ENCODE data around the gene MEIOB.
"Not testable (repeated sequence)": the region's sequence is repeated elsewhere in the genome, so short reads cannot be mapped to it uniquely, and the experiment has no call there.

MEIOB gene

GRCh38 chr16:1808691-1809090 is 63.3 kb downstream of the MEIOB start:
- FAIRE-seq: no peak

GRCh38 chr16:1807626-1808025 is 64.3 kb downstream of the MEIOB start:
- FAIRE-seq: no peak

GRCh38 chr16:1800701-1801100 is 71.3 kb downstream of the MEIOB start:
- no peak for FAIRE-seq

GRCh38 chr16:1799263-1799662 is 72.7 kb downstream of the MEIOB start:
- not testable (repeated sequence) for FAIRE-seq

GRCh38 chr16:1794908-1795666 is 76.9 kb downstream of the MEIOB start:
- FAIRE-seq: no peak

- FAIRE-seq: no peak
Measured at GRCh38 chr16:1794221-1794871, 77.6 kb downstream of the MEIOB start.

- no peak for FAIRE-seq
Measured at GRCh38 chr16:1793578-1794220, 78.3 kb downstream of the MEIOB start, which contains the start of gene IGFALS. Gene IGFALS (minus strand): TSS chr16:1793705. CDS start chr16:1793652, 53 bp downstream.

GRCh38 chr16:1792836-1793577 is 79.0 kb downstream of the MEIOB start:
- FAIRE-seq: no peak

GRCh38 chr16:1791943-1792812 is 79.8 kb downstream of the MEIOB start:
- no peak for FAIRE-seq

GRCh38 chr16:1791256-1791942 is 80.6 kb downstream of the MEIOB start:
- no peak for FAIRE-seq

- FAIRE-seq: no peak
Measured at GRCh38 chr16:1790611-1791255, 81.2 kb downstream of the MEIOB start.

- no peak for FAIRE-seq
Measured at GRCh38 chr16:1790261-1790610, 81.7 kb downstream of the MEIOB start.

- FAIRE-seq: no peak
Measured at GRCh38 chr16:1789643-1790045, 82.3 kb downstream of the MEIOB start.

- FAIRE-seq: no peak
Measured at GRCh38 chr16:1788708-1789100, 83.3 kb downstream of the MEIOB start.

GRCh38 chr16:1788095-1788707 is 83.8 kb downstream of the MEIOB start:
- FAIRE-seq: no peak

GRCh38 chr16:1787322-1788094 is 84.5 kb downstream of the MEIOB start:
- FAIRE-seq: no peak

- FAIRE-seq: no peak
Measured at GRCh38 chr16:1787056-1787321, 85.0 kb downstream of the MEIOB start.

- no peak for FAIRE-seq
Measured at GRCh38 chr16:1786242-1787055, 85.5 kb downstream of the MEIOB start.

GRCh38 chr16:1785846-1786170 is 86.2 kb downstream of the MEIOB start:
- FAIRE-seq: no peak

Measured in colon (tissue), 2 donors.